GM11168 (cell line): ENCODE measurements around the gene MYRF.

Source experiments
- in situ Hi-C: fragments of 300-500 bp; cut with MboI; formaldehyde crosslinking; loops from one replicate; pipeline ENCODE4 v1.12.0; 2022; ENCODE audit warnings: low sequenced_read_pairs; ENCODE audit not compliant: unreplicated experiment

The MYRF gene

DNA sequence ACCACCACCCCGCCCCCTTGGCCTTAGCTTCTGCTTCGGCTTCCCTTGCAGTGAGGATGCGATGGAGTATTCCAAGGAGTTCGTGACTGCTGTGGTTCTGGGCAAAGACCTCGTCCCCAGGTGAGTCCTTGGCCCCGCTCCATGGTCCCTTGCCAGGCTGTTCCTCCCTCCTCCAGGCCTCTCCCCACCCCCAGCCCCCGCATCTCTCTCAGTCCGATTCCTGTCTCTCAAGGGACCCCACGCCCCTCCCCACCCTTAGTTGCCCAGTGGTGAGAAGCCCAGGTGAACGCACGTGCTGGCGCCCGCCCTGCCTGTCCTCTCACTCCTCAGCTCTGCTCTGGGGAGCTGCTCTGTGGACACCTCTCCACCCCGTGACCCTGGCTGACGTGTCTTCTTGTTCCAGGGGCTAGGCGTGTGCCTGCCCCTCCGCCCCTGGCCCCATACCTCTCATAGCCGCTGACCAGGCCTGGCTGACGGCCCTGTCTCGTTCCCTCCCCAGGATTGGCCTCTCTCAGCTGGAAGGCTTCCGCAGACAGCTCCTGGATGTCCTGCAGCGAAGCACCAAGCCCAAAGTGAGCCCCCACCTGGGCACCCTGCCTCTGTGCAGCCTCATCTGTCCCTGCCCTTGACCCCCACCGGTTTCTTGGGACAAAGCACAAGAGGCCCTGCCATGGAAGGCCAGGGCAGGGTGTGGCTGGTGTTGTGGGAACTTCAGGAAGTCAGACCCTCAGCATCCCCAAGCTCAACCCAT is 14.6 kb upstream of the MYRF start:
- in situ Hi-C loops: no loop called here

DNA sequence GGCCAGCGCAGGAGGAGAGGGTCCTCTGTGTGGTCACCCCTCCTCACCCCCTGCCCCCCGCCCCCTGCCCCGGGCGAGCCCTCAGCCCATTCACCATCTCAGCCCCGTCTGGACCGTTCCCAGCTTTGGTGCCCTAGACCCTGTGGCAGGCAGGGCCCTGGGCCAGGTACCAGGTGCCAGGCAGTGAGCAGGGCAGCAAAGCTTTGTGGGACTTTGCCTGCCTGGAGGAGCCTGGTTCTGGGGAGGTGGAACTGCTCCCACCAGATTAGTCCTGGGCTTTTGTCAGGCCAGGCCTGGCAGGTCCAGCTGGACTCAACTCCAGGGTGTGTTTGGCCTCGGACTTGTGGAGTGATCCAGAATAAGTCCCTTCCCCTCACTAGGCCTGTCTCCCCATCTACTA is 13.7 kb upstream of the MYRF start:
- in situ Hi-C loops: no loop called here

DNA sequence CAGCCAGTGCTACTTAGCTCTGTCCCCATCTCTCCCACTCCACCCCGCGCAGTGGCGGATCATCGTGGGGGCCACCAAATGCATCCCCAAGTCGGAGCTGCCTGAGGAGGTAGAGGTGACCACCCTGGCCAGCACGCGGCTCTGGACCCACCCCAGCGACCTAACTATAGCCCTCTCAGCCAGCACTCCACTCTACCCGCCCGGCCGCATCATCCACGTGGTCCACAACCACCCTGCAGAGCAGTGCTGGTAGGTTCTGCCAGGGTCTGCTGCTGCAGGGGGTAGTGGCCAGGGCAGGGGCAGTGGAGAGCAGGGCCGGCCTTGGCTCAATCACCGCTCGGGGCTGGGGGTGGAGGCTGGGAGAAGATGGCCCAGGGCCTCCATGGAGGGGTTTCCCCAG is 13.0 kb upstream of the MYRF start:
- in situ Hi-C loops: no loop called here

- in situ Hi-C loops: no loop called here
These were observed 12.5 kb upstream of the MYRF start for GRCh38 chr11:61739966-61740365.

- in situ Hi-C loops: no loop called here
These were observed 10.0 kb upstream of the MYRF start for GRCh38 chr11:61742391-61742790.

DNA sequence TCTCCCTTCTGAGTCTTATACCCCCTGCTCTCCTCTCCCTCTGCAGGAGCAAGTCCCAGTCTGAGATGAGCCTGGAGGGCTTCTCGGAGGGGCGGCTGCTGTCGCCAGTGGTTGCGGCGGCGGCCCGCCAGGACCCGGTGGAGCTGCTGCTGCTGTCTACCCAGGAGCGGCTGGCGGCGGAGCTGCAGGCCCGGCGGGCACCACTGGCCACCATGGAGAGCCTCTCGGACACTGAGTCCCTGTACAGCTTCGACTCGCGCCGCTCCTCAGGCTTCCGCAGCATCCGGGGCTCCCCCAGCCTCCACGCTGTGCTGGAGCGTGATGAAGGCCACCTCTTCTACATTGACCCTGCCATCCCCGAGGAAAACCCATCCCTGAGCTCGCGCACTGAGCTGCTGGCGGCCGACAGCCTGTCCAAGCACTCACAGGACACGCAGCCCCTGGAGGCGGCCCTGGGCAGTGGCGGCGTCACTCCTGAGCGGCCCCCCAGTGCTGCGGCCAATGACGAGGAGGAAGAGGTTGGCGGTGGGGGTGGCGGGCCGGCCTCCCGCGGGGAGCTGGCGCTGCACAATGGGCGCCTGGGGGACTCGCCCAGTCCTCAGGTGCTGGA is 8.8 kb upstream of the MYRF start:
- in situ Hi-C loops: no loop called here

DNA sequence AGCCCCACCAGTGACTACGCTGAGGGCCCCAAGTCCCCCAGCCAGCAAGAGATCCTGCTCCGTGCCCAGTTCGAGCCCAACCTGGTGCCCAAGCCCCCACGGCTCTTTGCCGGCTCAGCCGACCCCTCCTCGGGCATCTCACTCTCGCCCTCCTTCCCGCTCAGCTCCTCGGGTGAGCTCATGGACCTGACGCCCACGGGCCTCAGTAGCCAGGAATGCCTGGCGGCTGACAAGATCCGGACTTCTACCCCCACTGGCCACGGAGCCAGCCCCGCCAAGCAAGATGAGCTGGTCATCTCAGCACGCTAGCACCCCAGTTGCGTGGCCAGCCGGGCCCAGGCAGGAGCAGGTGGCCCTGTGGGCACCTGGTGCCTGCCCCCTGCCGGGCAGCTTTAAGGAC is 8.3 kb upstream of the MYRF start:
- in situ Hi-C loops: no loop called here

DNA sequence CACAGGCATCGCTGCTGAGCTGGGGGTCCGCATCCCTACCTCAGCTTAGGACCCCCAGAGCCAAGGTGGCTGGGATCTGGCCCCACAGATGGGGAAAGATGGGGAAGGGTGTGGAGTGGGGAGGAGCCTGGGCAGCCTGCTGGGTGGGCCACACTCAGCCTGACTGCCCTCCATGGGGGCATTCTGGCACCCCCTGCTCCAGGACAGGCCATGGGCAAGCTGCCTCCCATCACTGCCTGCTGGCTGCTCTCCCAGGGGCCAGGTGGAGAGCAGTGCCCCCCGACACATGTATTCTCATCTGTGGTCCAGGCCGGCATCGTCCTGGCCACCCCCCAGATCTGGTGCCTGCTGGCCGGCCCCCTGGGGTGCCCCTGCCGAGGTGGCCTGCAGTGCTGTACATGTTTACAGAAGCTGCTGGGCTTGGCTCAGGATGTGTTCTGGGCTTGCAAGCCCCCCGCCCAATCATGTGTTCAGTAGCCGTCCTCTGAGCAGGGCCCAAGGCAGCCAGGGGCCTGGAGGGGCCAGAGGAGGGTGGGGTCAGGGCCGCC is 7.8 kb upstream of the MYRF start:
- in situ Hi-C loops: no loop called here

DNA sequence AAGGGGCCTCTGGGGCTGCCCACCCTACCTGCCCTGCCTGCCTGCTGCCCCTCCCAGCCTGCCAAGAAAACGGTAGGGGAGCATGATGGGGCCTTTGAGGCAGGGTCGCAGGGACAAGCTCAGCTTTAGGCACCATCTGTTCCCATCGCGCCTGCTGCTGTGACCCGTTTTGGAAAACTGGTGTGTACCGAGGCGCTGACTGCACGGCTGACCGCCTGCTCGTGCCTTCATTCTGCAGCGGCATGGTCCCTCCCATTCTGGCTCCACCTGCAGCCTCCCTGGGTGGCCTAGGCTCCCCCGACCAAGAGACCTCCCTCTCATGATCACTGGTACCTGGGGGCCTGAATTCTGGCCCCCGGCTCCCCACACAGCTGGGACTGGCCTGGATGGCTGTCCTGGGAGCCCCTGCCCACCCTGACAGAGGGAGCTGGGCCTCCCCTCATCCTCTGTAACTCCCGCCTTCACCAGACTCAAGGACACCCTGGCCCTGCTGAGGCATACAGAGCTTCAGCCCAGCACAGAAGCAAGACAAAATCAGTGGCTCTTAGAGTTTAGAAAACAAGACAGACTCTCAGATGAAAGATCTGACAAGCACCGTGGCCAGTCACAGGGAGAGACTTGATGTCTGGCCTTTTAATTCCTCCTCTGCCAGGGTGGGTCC is 6.5 kb upstream of the MYRF start:
- in situ Hi-C loops: no loop called here

- in situ Hi-C loops: no loop called here
These were observed 5.8 kb upstream of the MYRF start for GRCh38 chr11:61746442-61747191.

DNA sequence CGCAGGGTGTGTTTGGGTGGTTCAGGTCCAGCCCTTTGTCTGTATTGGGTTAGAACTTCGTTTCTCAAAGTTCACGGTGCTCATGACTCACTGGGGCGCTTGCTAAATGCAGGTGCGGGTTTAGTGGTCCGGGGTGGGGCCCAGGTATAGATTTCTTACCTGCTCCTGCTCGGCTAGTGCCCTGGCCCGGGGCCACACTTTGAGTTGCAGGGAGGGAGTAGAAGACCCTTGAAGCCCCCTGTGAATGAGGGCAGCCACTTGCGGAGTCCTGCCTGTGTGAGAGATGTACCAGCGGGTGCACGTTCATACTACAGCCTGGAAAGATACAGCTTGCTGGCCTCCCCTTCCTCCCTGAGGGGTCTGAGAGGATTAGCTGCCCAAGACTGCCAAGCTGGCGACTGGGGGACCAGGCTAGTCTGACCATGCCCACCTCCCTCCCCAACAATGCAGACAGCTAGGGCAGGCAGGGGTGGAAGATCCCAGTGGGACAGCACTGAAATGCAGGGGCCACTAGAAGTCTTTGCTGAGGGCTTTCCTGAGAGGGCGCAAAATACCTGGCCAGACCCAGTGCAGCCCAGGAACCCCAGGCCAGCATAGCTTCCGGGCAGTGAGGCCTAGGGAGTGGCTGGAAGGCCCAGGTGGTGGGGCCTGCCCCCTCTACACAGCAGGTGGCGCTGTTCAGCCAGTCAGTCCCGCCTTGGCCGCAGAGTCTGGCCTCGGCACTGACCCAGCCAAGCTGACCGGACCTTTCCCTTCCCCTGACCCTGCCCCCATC is 5.1 kb upstream of the MYRF start:
- in situ Hi-C loops: no loop called here

DNA sequence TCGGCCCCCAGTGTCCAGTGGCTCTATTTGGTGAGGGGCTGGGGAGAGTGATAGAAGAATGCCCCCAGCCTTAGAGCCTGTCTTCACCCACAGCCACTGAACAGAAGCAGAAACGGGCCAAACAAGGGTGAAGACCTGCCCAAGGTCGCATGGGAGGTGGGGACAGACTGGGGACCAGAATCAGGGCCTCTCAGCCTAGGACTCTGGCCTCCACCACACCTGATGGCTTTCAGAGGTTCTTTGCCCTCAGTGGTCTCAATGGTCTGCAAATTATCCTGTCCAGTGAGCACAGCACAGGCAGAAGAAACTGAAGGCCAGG is 4.5 kb upstream of the MYRF start:
- in situ Hi-C loops: no loop called here

DNA sequence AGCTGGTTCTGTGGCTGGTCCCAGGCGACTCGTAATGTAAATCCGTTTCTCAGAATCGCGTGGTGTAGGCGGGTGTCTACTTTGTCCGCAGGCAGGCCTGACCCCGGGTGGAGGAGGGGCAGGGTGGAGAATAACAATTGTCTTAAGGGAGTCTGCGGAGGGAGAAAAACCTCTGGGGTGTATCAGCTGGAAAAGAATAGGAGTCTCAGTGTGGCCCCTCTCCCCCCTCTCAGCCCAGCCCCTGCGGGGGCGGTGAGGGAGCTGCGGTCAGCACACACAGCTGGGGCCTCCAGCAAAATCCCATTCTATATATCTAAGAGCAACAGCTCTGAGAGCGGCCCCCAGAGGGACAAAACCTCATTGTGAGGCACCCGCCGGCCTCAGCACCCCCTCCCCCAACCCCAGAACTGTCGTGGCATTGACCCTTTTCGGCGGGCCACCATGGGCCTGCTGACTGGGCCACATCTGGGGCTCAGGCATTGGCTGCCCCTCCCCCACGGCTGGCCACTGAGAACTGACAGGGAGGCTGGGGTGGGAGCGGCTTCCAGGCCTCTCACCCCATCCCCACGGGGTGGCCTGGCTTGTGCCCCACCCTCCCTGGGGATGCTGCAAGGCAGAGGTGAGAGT is 2.7 kb upstream of the MYRF start:
- in situ Hi-C loops: no loop called here

GRCh38 chr11:61750631-61751273 is 1.7 kb upstream of the MYRF start:
- in situ Hi-C loops: no loop called here

DNA sequence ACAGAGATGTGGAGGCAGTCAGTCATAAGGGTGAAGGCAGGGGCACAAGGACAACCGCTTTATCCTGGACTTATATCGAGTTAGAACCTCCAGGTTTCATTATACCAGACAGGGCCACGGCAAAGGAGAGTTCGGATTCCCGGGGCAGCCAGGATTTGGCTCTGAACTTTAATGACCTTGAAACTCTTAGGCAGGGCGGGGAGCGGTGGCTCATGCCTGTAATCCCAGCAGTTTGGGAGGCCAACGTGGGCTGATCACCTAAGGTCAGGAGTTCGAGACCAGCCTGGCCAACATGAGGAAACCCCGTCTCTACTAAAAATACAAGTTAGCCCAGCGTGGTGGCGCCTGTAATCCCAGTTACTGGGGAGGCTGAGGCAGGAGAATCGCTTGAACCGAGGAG is 1.1 kb upstream of the MYRF start:
- in situ Hi-C loops: no loop called here

DNA sequence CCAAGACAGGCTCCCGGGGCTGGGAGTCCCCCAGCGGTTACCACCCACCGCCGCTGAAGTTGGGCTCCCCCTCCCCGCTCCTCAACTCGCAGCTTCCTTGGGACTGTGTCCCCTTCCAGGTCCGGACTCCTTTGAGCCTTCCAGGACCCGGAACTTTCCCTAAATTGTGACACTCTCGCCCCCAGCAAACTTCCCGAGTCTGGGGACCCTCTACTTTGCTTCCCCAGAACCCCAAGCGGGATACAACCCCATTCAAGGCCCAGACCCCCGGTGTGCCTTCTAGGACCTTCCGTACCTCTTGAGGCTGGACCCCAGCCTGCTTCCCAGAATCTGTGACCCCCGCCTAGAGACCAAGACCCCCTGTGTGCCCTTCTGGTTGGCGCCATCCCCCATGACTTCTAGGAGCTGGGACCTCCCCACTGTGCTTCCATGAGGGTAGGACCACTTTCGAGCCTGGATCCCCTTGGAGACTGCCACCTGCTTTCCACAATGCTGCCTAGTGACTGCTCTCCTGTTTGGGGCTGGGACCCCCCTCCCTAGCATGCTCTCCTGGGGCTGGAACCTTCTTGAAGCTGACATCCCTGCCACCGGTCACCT is 587 bp downstream of the MYRF start:
- in situ Hi-C loops: no loop called here

DNA sequence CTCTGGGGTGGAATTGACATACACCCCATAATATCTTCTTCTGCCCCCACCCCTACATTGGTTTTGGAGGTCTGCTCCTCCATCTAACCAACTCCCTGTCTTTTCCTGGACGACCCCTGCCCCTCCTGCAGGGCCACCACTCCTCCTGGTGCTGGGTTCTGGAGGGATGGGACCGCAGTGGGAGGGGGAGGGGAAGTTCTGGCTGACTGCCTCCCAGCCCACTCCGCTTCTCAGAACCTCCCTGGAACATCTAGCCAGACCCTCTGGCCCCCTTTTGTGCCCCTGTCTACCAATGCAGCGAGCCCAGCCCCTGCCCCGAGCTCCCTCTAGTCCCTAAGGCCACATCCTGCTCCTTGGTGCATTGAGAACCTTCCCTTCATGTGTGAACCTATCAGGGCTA is 1.2 kb downstream of the MYRF start:
- in situ Hi-C loops: no loop called here

DNA sequence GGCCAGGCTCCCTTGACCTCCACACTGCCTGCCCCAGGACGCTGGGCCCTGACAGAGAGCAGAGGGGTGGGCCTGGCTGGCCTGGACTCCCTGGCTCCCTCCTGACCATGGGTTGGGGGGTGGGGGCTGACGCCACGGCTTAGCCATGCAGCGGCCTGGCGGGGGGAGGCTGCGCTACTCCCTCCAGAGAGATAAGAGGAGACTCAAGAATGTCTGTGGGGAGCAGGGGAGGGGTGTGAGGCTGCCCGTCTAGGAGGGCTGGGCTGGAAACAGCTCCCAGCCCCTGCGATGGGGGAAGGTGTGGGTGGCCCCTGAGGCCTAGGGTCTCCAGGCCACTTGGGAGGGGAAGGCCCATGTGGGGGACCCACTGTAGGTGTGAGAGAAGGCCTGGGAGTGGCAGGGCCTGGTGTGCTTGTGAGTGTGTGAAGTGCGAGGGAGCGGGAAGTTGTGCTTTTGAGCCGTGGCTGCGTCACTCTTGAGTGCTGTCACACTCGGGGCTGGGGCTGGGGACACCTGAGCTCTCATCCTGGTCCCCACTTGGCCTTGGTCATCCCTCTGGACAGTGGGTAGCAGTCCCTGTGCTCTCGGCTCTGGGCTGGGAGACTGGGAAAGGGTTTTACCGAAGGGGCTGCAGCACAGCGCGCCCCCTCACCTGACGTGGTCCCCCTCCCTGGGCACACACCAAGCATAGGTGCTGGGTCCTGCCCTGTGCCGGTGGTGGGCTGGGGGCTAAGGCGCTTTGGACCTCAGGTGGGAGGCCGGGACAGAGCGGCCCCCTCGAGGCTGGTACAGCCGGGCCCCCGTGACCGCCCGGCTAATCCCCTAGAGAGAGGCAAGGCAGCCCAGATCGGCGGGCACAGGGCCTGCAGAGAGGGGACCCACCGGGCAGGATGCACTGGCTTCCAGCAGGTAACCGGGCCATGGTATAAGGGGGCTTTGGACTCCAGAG is 2.4 kb downstream of the MYRF start:
- in situ Hi-C loops: no loop called here
